Activated CD8-positive, alpha-beta memory T cell treated with anti-CD3 and anti-CD28 coated beads, Interleukin-2, amount 50 U/mL, for 24 hours (primary cell): ENCODE results near the gene DIAPH1.

Experiments used
- DNase-seq: peaks from one replicate; pipeline ENCODE4 v3.0.0-alpha.2; 2020; ENCODE audit errors: extremely low read depth

Gene DIAPH1

GRCh38 chr5:141519605-141520565 lies 98.9 kb downstream of the DIAPH1 start:
- DNase-seq = no peak

GRCh38 chr5:141518618-141519015 lies 100.2 kb downstream of the DIAPH1 start:
- no peak for DNase-seq

- no peak for DNase-seq
Measured at GRCh38 chr5:141517880-141518617, 100.8 kb downstream of the DIAPH1 start.

- no peak for DNase-seq
Measured at GRCh38 chr5:141517312-141517711, 101.5 kb downstream of the DIAPH1 start.

DNA sequence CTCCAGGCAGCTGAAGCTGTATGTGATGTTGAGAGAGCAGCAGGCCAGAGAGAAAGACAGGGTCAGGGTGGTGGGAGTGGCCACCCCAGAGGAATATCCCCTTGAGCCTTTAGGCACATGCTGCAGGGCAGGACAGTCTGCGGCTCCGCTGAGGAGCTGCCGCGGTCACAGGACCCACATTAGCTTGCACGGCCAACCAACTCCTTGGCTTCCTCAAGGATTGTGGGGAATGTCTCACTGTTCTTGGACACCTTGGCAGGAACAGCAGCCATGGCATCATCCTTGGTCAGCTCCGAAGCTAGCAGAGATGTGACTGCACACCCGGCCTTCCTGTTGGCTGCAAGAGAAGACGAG lies 102.2 kb downstream of the DIAPH1 start:
- DNase-seq = no peak

- DNase-seq = no peak
Measured at GRCh38 chr5:141515946-141516671, 102.7 kb downstream of the DIAPH1 start.

- no peak for DNase-seq
Measured at GRCh38 chr5:141515141-141515540, 103.7 kb downstream of the DIAPH1 start.

- DNase-seq = no peak
Measured at GRCh38 chr5:141514330-141515133, 104.3 kb downstream of the DIAPH1 start.

- peak; percentile 44 for DNase-seq
Measured at GRCh38 chr5:141513627-141514329, 105.0 kb downstream of the DIAPH1 start.

- DNase-seq = no peak
Measured at GRCh38 chr5:141512911-141513626, 105.7 kb downstream of the DIAPH1 start.

GRCh38 chr5:141512390-141512910 lies 106.3 kb downstream of the DIAPH1 start:
- DNase-seq = peak; percentile 59

- no peak for DNase-seq
Measured at GRCh38 chr5:141511771-141512325, 107.0 kb downstream of the DIAPH1 start.

GRCh38 chr5:141510850-141511601 lies 107.8 kb downstream of the DIAPH1 start:
- no peak for DNase-seq

DNA sequence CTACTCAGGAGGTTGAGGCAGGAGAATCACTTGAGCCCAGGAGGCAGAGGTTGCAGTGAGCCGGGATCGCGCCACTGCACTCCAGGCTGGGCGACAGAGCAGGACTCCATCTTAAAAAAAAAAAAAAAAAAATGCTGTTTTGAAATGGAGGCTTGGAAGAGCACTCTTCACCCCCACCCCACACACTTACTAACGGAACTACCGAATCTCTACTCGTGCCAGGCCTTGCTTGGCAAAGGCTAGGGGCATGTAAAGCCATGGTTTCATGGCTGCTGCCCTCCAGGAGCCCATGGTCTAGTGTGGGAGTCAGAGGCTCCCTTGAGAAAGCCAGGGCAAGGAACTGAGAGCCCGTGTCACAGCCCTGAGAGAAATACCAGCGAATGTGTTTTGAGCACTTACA lies 108.6 kb downstream of the DIAPH1 start:
- no peak for DNase-seq

DNA sequence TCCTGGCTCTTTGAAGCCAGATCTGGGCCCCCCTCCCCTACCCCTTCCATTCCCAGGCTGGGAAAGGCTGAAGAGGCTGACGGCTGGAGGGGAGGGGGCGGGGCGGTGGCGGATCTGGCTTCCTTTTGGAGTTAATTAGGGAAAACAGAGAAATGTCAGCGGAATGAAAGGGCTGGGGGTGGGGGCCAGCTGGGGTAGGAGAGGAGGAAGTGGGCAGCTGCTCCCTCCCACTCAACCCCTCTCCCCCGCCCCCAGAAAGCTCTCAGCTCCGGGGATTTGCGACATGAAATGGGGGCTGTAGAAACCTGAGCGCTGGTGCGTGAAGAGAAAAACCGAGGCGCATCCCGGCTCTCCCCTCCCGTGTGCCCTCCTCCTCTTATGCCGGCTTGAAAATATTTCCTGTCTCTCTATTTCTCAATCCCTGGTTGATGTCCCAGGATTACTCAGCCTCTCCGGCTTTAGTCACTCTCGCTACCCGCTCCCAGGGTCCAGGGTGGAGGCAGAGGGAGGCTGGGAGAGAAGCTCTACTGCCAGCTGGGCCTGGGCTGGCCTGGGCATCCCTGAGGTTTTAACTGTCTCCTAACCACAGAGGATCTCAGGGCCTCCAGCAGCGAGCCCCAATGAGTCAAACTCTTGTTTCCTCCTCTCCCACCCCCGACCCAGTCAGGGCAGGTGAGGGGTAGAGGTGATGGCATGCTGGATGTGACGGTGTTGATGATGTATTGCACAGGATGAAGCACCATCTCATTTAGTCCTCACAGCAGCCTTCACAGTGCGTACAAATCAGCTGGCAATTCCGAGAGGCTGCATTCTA lies 109.8 kb downstream of the DIAPH1 start:
- no peak for DNase-seq

- DNase-seq = no peak
Measured at GRCh38 chr5:141508440-141508797, 110.4 kb downstream of the DIAPH1 start.

DNA sequence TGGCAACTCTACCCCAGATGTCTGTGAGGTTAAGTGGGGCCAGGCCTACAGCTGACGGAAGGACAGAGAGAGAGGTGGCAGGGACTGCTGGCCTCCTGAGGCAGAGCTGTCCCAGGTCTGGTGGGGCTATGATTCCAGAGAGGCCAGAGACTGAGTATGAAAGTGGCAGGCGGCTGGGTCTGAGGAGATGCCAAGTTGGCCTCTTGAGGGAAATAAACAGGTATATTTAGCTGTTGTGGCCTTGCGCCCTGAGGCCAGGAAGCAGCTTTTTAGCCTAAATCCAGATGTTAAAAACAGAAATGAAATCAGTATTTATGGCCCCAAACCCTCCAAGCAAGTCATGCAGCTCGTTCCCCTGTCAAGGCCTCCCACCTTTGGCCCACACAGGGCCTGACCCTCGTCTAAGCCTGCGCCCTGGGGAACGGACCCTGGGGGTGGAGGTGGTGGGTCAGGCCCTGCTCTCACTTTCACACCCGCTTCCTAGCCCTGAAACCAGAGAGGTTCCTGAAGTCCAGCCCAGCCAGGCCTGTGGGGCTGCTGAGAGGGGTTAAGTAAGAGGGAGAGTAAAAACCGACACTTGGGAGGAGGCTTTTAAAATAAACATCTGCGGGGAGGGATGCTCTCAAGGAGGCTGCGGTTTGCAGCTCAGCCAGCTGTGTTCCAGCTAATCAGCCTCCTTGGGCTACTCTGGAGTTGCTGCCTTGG lies 111.3 kb downstream of the DIAPH1 start:
- no peak for DNase-seq
